ENCODE results near the gene APPBP2. TPM values are rescaled to one million over a fixed set of nuclear protein-coding genes. Genes with fewer than 3 reads are reported as not detected.

Gene APPBP2
- total RNA-seq, 1 donor from 2014 or later: 65.5 TPM

GRCh38 chr17:60416368-60416925, 109.6 kb downstream of the APPBP2 start:
- Mint-ChIP-seq H3K9me3 (no peaks in the 10 kb centered on the region), H3K27ac (no peak overlapping the region), H3K27me3 (ENCODE audit: low read depth) (no peaks in the 10 kb centered on the region), H3K4me3 (no peak overlapping the region), H3K4me1 (peaks cover 10% of the 10 kb centered on the region), H3K36me3 (no peaks in the 10 kb centered on the region)
- no peak for DNase-seq (ENCODE audit: low spot score in 2 of 2, unreplicated experiment in 2 of 2)
- no peak for TF ChIP-seq CTCF (IDR thresholded peaks at IDR 0.05; ENCODE audit: unreplicated experiment)

- DNase-seq (ENCODE audit: low spot score in 2 of 2, unreplicated experiment in 2 of 2): no peak
- Mint-ChIP-seq H3K4me3 (no peak overlapping the region), H3K36me3 (no peaks in the 10 kb centered on the region), H3K4me1 (peaks cover 6% of the 10 kb centered on the region), H3K27me3 (ENCODE audit: low read depth) (no peaks in the 10 kb centered on the region), H3K27ac (no peak overlapping the region), H3K9me3 (peaks cover under 1% of the 10 kb centered on the region)
- no peak for TF ChIP-seq CTCF (IDR thresholded peaks at IDR 0.05; ENCODE audit: unreplicated experiment)
These were observed 110.9 kb downstream of the APPBP2 start for GRCh38 chr17:60415146-60415545.

GRCh38 chr17:60412701-60413100, 113.3 kb downstream of the APPBP2 start:
- Mint-ChIP-seq H3K9me3 (peaks cover 4% of the 10 kb centered on the region), H3K27ac (no peak overlapping the region), H3K27me3 (ENCODE audit: low read depth) (no peaks in the 10 kb centered on the region), H3K36me3 (no peaks in the 10 kb centered on the region), H3K4me1 (peaks cover 9% of the 10 kb centered on the region), H3K4me3 (no peak overlapping the region)
- no peak for DNase-seq (ENCODE audit: low spot score in 2 of 2, unreplicated experiment in 2 of 2)
- no peak for TF ChIP-seq CTCF (IDR thresholded peaks at IDR 0.05; ENCODE audit: unreplicated experiment)

- no peak for DNase-seq (ENCODE audit: low spot score in 2 of 2, unreplicated experiment in 2 of 2)
- Mint-ChIP-seq H3K36me3 (no peaks in the 10 kb centered on the region), H3K4me3 (no peak overlapping the region), H3K9me3 (peaks cover 9% of the 10 kb centered on the region), H3K4me1 (peaks cover 9% of the 10 kb centered on the region), H3K27me3 (ENCODE audit: low read depth) (no peaks in the 10 kb centered on the region), H3K27ac (no peak overlapping the region)
- TF ChIP-seq CTCF (IDR thresholded peaks at IDR 0.05; ENCODE audit: unreplicated experiment): no peak
These were observed 116.0 kb downstream of the APPBP2 start for GRCh38 chr17:60410001-60410400.

GRCh38 chr17:60406887-60407286, 119.2 kb downstream of the APPBP2 start:
- Mint-ChIP-seq H3K36me3 (no peaks in the 10 kb centered on the region), H3K27me3 (ENCODE audit: low read depth) (no peaks in the 10 kb centered on the region), H3K9me3 (peaks cover 9% of the 10 kb centered on the region), H3K27ac (no peak overlapping the region), H3K4me3 (no peak overlapping the region), H3K4me1 (peaks cover 3% of the 10 kb centered on the region)
- TF ChIP-seq CTCF (IDR thresholded peaks at IDR 0.05; ENCODE audit: unreplicated experiment): no peak
- DNase-seq (ENCODE audit: low spot score in 2 of 2, unreplicated experiment in 2 of 2): no peak

- no peak for DNase-seq (ENCODE audit: low spot score in 2 of 2, unreplicated experiment in 2 of 2)
- Mint-ChIP-seq H3K4me3 (no peak overlapping the region), H3K9me3 (peaks cover 5% of the 10 kb centered on the region), H3K36me3 (no peaks in the 10 kb centered on the region), H3K27me3 (ENCODE audit: low read depth) (no peaks in the 10 kb centered on the region), H3K4me1 (no peaks in the 10 kb centered on the region), H3K27ac (no peak overlapping the region)
- no peak for TF ChIP-seq CTCF (IDR thresholded peaks at IDR 0.05; ENCODE audit: unreplicated experiment)
These were observed 122.1 kb downstream of the APPBP2 start for GRCh38 chr17:60403962-60404361.
